ENCODE measurements around the gene ACE2. TPM values are rescaled to one million over a fixed set of nuclear protein-coding genes. Genes with fewer than 3 reads are reported as not detected.

The ACE2 gene
- total RNA-seq, 1 donor from 2014 or later: 0.67 TPM

DNA sequence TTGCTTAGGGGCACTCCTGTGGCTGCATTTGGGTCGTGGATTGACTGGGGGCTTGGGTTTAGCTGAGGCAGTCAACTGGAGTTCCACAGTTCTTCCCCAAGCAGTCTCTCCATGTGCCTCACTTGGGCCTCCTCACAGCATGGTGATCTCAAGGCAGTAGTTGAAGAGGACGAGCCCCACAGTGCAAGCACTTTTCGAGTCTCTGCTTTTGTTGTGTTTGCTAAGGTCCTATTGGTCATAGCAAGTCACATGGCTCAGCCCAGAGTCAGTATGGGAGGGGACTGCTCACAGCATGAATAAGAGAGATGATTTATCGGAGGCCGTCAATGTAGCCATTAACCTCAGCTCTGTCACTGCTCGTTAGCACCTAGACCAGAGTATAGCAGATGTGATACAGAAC lies 70.4 kb downstream of the ACE2 start:
- no peaks in the 10 kb centered on the region for H3K4me1 Mint-ChIP-seq (ENCODE audit: low read depth)
- no peaks in the 10 kb centered on the region for H3K36me3 Mint-ChIP-seq (ENCODE audit: insufficient read depth)
- peak overlapping the region; percentile 23 for H3K27ac Mint-ChIP-seq
- H3K27me3 Mint-ChIP-seq: no peaks in the 10 kb centered on the region
- TF ChIP-seq, protein P1, sequence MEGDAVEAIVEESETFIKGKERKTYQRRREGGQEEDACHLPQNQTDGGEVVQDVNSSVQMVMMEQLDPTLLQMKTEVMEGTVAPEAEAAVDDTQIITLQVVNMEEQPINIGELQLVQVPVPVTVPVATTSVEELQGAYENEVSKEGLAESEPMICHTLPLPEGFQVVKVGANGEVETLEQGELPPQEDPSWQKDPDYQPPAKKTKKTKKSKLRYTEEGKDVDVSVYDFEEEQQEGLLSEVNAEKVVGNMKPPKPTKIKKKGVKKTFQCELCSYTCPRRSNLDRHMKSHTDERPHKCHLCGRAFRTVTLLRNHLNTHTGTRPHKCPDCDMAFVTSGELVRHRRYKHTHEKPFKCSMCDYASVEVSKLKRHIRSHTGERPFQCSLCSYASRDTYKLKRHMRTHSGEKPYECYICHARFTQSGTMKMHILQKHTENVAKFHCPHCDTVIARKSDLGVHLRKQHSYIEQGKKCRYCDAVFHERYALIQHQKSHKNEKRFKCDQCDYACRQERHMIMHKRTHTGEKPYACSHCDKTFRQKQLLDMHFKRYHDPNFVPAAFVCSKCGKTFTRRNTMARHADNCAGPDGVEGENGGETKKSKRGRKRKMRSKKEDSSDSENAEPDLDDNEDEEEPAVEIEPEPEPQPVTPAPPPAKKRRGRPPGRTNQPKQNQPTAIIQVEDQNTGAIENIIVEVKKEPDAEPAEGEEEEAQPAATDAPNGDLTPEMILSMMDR (IDR thresholded peaks at IDR 0.05; ENCODE audit: unreplicated experiment): no peak
- no peak for DNase-seq (ENCODE audit: low spot score, unreplicated experiment)
- H3K4me3 Mint-ChIP-seq (ENCODE audit: low read depth): no peak overlapping the region
- H3K9me3 Mint-ChIP-seq (ENCODE audit: low read depth): no peaks in the 10 kb centered on the region

DNA sequence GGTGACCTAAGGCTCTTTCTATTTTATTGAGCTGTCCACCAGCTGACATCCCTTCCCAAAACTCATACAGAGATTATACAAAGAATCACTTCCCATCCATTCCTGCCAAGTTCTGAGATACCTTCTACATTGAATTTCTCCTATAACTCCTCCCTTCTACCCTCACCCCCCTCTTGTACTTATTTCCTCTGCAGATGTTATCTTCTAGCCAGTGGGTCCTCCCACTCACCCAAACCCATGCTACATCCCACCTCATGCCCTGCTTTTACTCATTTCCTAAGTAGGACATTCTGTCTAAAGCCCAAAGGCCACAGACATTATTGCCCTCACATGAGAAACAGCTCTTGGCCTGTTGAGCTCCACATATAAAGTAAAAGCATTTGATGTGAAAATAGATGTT lies 71.6 kb downstream of the ACE2 start:
- Mint-ChIP-seq H3K27ac (no peak overlapping the region), H3K4me1 (ENCODE audit: low read depth) (no peaks in the 10 kb centered on the region), H3K27me3 (no peaks in the 10 kb centered on the region), H3K9me3 (ENCODE audit: low read depth) (no peaks in the 10 kb centered on the region), H3K36me3 (ENCODE audit: insufficient read depth) (no peaks in the 10 kb centered on the region), H3K4me3 (ENCODE audit: low read depth) (no peak overlapping the region)
- TF ChIP-seq, protein P1 (IDR thresholded peaks at IDR 0.05; ENCODE audit: unreplicated experiment): no peak
- DNase-seq (ENCODE audit: low spot score, unreplicated experiment): no peak

DNA sequence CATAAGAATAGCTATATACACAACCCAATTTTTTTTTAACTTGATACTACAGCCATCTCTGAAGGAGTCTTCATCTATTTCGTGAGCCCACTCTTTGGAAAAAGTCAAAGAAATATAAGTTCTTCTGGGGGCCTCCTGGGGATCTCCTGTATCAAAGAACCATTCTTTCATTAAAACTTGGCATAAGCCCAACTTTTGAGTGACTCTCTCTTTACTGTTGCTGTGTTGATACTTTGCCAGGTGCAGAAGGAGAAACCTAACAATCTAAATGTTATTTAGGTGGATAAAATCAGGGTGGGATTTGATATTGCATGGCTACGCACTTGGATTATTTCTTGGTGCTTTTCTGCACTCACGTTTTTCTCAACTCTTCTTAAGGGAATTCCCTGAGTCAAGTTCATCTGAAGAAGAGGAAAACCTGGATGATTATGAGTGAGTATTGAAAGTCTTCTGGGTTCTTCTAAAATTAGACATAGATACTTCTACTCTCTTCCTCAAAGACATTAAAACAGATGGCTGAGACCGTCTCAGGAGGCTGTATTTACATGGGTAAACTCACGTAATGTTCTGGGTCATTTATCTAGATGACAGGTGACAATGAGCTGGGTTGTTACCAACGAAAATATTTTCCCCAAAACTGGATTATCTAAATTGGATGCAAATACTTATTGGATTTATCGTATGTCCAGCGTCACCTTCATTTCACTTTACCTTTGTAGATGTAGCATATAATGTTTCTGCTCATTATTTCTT lies 74.9 kb downstream of the ACE2 start:
- H3K36me3 Mint-ChIP-seq (ENCODE audit: insufficient read depth): no peaks in the 10 kb centered on the region
- no peak for DNase-seq (ENCODE audit: low spot score, unreplicated experiment)
- H3K4me3 Mint-ChIP-seq (ENCODE audit: low read depth): no peak overlapping the region
- no peaks in the 10 kb centered on the region for H3K4me1 Mint-ChIP-seq (ENCODE audit: low read depth)
- H3K27me3 Mint-ChIP-seq: no peaks in the 10 kb centered on the region
- H3K9me3 Mint-ChIP-seq (ENCODE audit: low read depth): no peaks in the 10 kb centered on the region
- no peak overlapping the region for H3K27ac Mint-ChIP-seq
- TF ChIP-seq, protein P1 (IDR thresholded peaks at IDR 0.05; ENCODE audit: unreplicated experiment): no peak

DNA sequence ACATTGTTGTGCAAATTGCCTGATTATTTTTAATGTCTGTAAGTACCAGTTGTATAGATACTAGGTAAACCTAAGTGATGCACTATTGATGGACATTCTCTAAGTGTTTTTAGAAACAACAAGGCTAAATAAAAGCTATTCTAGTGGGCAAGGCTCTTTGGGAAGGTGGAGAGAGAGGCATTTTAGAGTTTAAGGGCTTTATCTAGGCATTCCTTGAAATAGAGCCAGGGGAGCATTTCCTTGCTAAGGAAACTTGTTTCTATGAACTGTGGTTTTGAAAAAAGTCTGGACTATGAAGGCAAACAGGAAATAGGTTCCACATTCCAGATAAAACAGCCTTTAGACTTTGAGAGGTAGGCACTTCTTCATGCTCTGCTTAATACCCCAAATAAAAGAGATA lies 76.3 kb downstream of the ACE2 start:
- Mint-ChIP-seq H3K4me3 (ENCODE audit: low read depth) (no peak overlapping the region), H3K27ac (no peak overlapping the region), H3K36me3 (ENCODE audit: insufficient read depth) (no peaks in the 10 kb centered on the region), H3K4me1 (ENCODE audit: low read depth) (no peaks in the 10 kb centered on the region), H3K9me3 (ENCODE audit: low read depth) (no peaks in the 10 kb centered on the region), H3K27me3 (no peaks in the 10 kb centered on the region)
- DNase-seq (ENCODE audit: low spot score, unreplicated experiment): no peak
- TF ChIP-seq, protein P1 (IDR thresholded peaks at IDR 0.05; ENCODE audit: unreplicated experiment): no peak

DNA sequence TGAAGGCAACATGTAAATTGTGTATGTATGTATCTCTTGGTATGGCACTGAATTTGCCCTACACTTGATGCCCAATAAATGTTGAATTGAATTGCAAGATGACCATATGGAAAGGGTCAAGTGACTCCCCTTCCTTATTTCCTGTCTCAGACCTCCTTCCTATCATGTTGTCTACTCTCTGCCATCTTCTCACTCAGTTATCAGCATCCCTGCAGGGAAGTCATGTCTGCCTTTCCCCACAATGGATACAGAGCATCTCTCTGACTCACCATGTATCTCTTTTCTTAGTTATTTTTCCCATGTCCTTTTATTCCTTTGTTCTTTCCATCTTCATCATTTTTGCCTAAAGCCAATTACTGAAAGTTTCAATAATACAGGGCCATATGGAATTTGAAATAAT lies 77.7 kb downstream of the ACE2 start:
- Mint-ChIP-seq H3K9me3 (ENCODE audit: low read depth) (no peaks in the 10 kb centered on the region), H3K4me3 (ENCODE audit: low read depth) (no peak overlapping the region), H3K27ac (no peak overlapping the region), H3K4me1 (ENCODE audit: low read depth) (no peaks in the 10 kb centered on the region), H3K36me3 (ENCODE audit: insufficient read depth) (no peaks in the 10 kb centered on the region), H3K27me3 (no peaks in the 10 kb centered on the region)
- TF ChIP-seq, protein P1 (IDR thresholded peaks at IDR 0.05; ENCODE audit: unreplicated experiment): no peak
- no peak for DNase-seq (ENCODE audit: low spot score, unreplicated experiment)

All from progenitor cell of endocrine pancreas (in vitro differentiated cells).